Loucy (cell line): ENCODE results near the gene EPHB1.

Source experiments
- EZH2phosphoT487 ChIP-seq: fragments of 200-600 bp; IDR thresholded peaks from 2 replicates; pipeline ENCODE4 v1.6.1; 2018; ENCODE audit warnings: antibody characterized with exemption, mild to moderate bottlenecking, moderate library complexity, borderline replicate concordance
- TF ChIP-seq, protein P1 (sequence below): fragments of 200-600 bp; sonication (generic); conservative IDR thresholded peaks from 2 replicates; pipeline ENCODE4 v1.5.1; 2014; ENCODE audit warnings: mild to moderate bottlenecking, antibody characterized with exemption, low read length

DNA sequence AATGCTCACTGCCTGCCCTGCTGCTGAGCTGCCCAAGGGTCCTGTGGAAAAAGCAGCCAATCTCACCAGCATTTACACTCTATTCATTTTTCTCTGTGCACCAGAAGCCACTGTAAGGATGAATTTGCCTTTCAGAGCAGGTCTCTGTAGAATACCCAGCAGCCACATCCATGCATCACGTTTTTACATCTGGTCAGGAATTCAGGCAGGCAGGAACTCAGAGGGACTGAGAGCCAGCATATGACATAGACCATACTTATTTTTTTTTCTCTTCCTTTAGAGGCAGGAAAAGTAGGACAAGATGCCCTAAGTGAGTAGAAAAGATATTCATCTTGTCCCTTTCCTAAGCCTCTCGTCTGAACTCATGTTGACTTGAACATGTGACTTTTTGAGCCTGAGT is 292.7 kb downstream of the EPHB1 start:
- TF ChIP-seq, protein P1, sequence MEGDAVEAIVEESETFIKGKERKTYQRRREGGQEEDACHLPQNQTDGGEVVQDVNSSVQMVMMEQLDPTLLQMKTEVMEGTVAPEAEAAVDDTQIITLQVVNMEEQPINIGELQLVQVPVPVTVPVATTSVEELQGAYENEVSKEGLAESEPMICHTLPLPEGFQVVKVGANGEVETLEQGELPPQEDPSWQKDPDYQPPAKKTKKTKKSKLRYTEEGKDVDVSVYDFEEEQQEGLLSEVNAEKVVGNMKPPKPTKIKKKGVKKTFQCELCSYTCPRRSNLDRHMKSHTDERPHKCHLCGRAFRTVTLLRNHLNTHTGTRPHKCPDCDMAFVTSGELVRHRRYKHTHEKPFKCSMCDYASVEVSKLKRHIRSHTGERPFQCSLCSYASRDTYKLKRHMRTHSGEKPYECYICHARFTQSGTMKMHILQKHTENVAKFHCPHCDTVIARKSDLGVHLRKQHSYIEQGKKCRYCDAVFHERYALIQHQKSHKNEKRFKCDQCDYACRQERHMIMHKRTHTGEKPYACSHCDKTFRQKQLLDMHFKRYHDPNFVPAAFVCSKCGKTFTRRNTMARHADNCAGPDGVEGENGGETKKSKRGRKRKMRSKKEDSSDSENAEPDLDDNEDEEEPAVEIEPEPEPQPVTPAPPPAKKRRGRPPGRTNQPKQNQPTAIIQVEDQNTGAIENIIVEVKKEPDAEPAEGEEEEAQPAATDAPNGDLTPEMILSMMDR: no peak
- TF ChIP-seq EZH2phosphoT487: no peak
